GM12872 (cell line): ENCODE data around the gene MNT.

Source experiments
- TF ChIP-seq, protein P1 (sequence below): IDR thresholded peaks from 3 replicates; pipeline ENCODE4 v1.5.1; 2011; ENCODE audit warnings: low read depth, mild to moderate bottlenecking, low read length, moderate library complexity; ENCODE audit not compliant: insufficient read depth

MNT gene

DNA sequence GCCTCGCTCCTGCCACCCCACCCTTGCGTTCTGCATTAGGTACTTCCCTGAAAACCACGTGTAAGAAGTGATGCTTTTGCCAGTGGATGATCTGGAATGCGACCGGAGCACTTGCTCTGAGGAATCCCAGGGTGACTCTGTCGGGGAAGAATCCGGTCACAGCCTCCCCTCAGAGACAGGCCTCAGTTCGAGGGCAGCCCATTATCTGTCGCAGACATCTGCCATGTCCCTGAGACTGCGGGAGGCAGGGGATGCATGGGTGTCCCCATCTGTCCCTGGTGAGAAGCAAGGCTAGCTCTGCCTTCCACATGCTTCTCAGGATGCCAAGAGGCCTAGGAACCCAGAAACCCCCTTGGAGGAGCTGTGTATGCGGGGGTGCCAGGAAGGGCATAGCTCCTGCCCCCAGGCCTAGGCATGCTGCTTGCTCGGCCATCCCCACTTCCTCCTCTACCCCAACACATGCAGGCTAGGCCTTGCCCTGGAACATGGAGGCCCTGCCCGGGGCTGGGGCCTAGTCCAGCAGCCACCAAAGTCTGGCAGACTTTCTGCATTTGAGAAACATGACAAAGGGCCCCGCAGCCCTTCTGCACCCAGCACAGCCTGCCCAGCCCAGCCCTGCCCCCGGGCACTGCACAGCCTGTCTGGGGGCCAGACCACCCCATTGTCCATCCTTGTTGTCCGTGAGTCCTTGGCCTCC is 20.5 kb downstream of the MNT start:
- TF ChIP-seq, protein P1, sequence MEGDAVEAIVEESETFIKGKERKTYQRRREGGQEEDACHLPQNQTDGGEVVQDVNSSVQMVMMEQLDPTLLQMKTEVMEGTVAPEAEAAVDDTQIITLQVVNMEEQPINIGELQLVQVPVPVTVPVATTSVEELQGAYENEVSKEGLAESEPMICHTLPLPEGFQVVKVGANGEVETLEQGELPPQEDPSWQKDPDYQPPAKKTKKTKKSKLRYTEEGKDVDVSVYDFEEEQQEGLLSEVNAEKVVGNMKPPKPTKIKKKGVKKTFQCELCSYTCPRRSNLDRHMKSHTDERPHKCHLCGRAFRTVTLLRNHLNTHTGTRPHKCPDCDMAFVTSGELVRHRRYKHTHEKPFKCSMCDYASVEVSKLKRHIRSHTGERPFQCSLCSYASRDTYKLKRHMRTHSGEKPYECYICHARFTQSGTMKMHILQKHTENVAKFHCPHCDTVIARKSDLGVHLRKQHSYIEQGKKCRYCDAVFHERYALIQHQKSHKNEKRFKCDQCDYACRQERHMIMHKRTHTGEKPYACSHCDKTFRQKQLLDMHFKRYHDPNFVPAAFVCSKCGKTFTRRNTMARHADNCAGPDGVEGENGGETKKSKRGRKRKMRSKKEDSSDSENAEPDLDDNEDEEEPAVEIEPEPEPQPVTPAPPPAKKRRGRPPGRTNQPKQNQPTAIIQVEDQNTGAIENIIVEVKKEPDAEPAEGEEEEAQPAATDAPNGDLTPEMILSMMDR: no peak

GRCh38 chr17:2379489-2380225 is 21.2 kb downstream of the MNT start:
- TF ChIP-seq, protein P1: no peak

DNA sequence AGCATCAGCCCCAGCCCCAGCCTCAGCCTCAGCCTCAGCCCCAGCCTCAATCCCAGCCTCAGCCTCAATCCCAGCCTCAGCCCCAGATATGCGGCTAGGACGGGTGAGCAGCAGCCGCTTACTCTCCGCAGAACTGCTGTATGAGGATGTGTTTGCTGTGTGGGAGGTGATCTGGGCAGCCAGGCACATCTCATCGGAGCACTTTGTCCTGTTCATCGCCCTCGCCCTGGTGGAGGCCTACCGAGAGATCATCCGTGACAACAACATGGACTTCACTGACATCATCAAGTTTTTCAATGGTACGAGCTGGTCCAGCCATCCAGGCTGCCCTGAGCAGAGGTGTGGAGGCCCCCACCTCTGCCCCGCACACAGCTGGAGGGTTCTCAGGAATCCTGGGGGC is 22.0 kb downstream of the MNT start:
- TF ChIP-seq, protein P1: no peak

DNA sequence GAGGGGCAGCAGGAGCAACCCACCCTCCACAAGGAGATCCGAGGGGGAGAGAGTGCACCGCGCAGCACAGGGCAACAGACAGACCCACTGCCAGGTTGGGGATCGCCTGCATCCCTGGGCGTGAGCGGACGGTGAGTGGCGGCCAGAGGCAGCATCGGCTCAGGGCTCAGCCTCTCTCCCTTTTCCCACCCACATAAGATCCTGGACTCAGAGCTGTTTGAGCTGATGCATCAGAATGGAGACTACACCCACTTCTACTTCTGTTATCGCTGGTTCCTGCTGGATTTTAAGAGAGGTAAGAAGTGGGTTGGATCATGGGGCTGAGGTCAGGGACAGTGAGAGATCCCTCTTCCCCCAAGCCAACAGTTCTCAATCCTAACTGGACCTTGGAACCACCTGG is 23.2 kb downstream of the MNT start:
- TF ChIP-seq, protein P1: no peak

GRCh38 chr17:2376107-2376506 is 24.8 kb downstream of the MNT start:
- TF ChIP-seq, protein P1: no peak

GRCh38 chr17:2375406-2375805 is 25.5 kb downstream of the MNT start:
- TF ChIP-seq, protein P1: no peak

DNA sequence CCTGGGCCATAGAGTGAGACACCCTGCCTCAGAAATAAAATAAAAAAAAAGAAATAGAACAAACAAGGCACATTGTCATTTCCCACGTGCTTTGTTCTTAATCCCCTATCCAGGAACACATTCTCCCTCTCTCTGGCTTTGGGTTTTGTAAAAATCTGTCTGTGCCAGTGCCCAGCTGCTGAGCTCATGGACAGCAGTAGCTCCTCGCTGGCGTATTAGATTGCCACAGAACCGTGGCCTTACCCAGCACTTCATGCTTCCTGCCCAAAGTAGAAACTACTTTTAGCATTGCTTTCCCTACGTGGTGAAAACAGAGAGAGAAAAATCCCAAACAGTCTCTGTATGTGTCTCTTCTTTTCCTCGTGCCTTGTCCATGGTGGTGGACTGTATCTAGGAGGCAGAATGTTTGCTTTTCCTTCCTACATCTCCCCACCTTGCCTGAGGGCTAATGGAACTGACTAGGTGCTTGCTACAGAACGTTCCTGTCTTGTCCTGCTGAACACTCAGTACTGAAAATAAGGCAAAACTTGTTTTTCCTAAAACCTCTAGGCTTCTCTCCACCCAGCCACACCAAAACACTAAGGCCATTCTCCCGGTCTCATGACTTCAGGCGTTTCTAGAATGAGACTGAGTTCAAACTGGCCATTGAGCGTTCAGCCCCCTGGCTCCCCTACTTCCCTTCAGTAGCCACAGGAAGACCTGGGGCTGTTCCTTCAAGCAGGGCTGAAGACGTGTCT is 26.1 kb downstream of the MNT start:
- TF ChIP-seq, protein P1: no peak
